GM10248 (cell line): ENCODE results near the gene ACSS1.

Experiments
- CTCF ChIA-PET: fragments of 300-600 bp; sonication (Branson Sonifier 250); formaldehyde crosslinking; extraction: SDS; loops from one replicate; lab custom pipeline; 2021; ENCODE audit warnings: antibody characterized with exemption; lab: Yijun Ruan, JAX
- POLR2A ChIA-PET: fragments of 350-650 bp; sonication (Branson Sonifier 250); formaldehyde crosslinking; extraction: SDS; loops from one replicate; lab custom pipeline; 2020; ENCODE audit warnings: antibody characterized with exemption; lab: Yijun Ruan, JAX
- DNase-seq: peaks from one replicate; pipeline ENCODE4 v3.0.0; 2012; ENCODE audit errors: extremely low spot score
- CTCF ChIP-seq: IDR thresholded peaks from 2 replicates; pipeline ENCODE4 v1.5.1; 2012; ENCODE audit warnings: mild to moderate bottlenecking, low read depth; ENCODE audit errors: extremely low read depth, missing control alignments, control extremely low read depth

Gene ACSS1

GRCh38 chr20:24960302-24960801 is 97.6 kb downstream of the ACSS1 start:
- DNase-seq, result no peak
- POLR2A ChIA-PET, result no interaction called here
- CTCF ChIA-PET, result interaction anchor here (0.9 to 1.2 kb wide), 2 partner anchors 12 to 18 kb away, joined by 3 to 4 read pairs; no protein-coding TSS in a partner anchor
- no peak for TF ChIP-seq CTCF

DNA sequence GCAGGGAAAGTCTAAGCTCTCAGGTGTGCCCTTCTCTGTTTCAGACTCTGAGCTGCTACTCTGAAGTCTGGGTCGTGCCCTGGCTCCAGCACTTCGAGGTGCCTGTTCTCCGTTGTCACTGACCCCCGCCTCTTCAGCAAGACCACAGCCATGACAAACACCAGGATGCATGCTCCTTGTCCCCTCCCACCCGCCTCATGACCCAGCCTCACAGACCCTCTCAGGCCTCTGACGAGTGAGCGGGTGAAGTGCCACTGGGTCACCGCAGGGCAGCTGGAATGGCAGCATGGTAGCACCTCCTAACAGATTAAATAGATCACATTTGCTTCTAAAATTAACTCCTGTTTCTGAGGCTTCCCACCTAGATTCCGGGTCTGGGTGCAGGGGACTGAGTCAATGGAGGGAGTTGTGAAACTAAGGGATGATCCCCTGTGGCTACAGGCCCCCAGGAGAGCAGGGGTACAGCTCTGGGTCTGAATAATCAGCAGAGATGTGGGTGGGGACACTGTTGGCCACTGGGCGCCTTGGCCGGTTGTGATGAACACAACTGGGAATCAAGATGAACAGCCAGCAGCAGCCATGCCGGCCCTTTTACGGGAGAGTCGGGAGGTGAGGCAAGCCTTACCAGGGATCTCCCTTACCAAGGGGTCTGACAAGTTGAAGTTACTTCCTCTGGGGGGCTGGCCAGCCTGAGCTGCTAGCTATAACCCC is 98.2 kb downstream of the ACSS1 start:
- DNase-seq, result no peak
- TF ChIP-seq CTCF, result no peak

DNA sequence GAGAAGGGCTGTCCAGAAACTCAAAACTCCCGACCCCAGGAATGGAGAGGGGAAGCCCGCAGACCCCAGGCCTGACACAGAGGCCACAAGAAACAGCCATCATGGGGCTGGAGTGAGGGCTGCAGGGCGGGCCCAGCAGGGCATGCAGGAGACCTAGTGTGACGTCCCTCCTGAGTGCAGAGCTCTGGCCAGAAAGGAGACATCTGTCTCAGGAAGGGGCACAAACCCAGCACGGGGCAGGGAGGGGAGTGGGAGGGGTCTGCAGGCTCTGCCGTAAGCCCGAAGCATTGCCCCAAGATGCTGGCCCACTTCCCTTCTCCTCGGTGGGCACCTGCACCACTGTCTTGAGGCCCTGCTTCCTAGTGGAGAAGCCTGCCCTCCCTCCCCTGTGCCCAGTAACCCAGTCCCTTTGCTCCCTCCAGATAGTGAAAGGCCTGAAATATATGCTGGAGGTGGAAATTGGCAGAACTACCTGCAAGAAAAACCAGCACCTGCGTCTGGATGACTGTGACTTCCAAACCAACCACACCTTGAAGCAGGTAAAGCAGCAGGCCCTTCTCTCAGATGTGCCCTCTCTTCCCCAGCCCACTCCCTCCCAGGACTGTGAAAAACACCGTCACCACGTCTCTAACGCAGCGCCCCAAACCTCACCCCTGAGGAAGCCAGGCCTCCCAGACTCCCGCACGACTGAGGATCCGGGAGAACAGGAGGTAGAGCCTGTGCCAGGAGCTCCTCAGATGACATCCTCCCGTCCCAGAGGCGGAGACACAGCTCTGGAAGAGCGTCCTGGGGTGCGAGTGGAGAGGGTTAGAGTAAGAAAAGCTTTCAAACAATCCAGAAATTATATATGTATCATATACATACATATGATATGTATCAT is 99.2 kb downstream of the ACSS1 start:
- DNase-seq, result no peak
- ChIA-PET CTCF (interaction anchor here (1.0 kb wide), 1 partner anchor 36 kb away, joined by 3 read pairs; no protein-coding TSS in a partner anchor), POLR2A (no interaction called here)
- TF ChIP-seq CTCF, result no peak

More for the DNA sequence above, 98.2 kb downstream of the ACSS1 start:
- CTCF ChIA-PET, result interaction anchor here (1.2 kb wide), 1 partner anchor 19 kb away, joined by 4 read pairs; no protein-coding TSS in a partner anchor
- POLR2A ChIA-PET, result no interaction called here

GRCh38 chr20:24957326-24958016 is 100.5 kb downstream of the ACSS1 start:
- no peak for TF ChIP-seq CTCF
- no peak for DNase-seq
- ChIA-PET CTCF (no interaction called here), POLR2A (no interaction called here)
